ENCODE measurements around the gene PIK3R2.
A peak's percentile ranks its signal among the peaks of the same experiment; 100 is the strongest.
"Not testable (repeated sequence)": the region's sequence is repeated elsewhere in the genome, so short reads cannot be mapped to it uniquely, and the experiment has no call there.

Gene PIK3R2

GRCh38 chr19:18156268-18156667 lies 3.3 kb downstream of the PIK3R2 start:
- DNase-seq, result no peak

- DNase-seq, result no peak
These were observed 4.0 kb downstream of the PIK3R2 start for GRCh38 chr19:18156841-18157464.

- no peak for DNase-seq
These were observed 4.6 kb downstream of the PIK3R2 start for GRCh38 chr19:18157465-18158063.

GRCh38 chr19:18158467-18158866 lies 5.5 kb downstream of the PIK3R2 start:
- no peak for DNase-seq

- DNase-seq, result not testable (repeated sequence)
These were observed 6.2 kb downstream of the PIK3R2 start for GRCh38 chr19:18159059-18159616.

- no peak for DNase-seq
These were observed 6.8 kb downstream of the PIK3R2 start for GRCh38 chr19:18159810-18160209.

- DNase-seq, result no peak
These were observed 7.6 kb downstream of the PIK3R2 start for GRCh38 chr19:18160493-18160970.

GRCh38 chr19:18160971-18161635 lies 8.1 kb downstream of the PIK3R2 start:
- DNase-seq, result peak; percentile 76

- no peak for DNase-seq
These were observed 8.7 kb downstream of the PIK3R2 start for GRCh38 chr19:18161636-18162002.

GRCh38 chr19:18164072-18164471 lies 11.1 kb downstream of the PIK3R2 start:
- DNase-seq, result no peak

GRCh38 chr19:18165794-18166544 lies 13.0 kb downstream of the PIK3R2 start:
- DNase-seq, result no peak

GRCh38 chr19:18167011-18167410 lies 14.0 kb downstream of the PIK3R2 start:
- DNase-seq, result no peak

GRCh38 chr19:18167975-18168645 lies 15.1 kb downstream of the PIK3R2 start:
- DNase-seq, result peak; percentile 65

GRCh38 chr19:18168673-18169381 lies 15.9 kb downstream of the PIK3R2 start:
- DNase-seq, result no peak

- peak; percentile 72 for DNase-seq
These were observed 17.8 kb downstream of the PIK3R2 start for GRCh38 chr19:18170714-18171255.

GRCh38 chr19:18171605-18172327 lies 18.8 kb downstream of the PIK3R2 start:
- peak; percentile 40 for DNase-seq

GRCh38 chr19:18172331-18173053 lies 19.5 kb downstream of the PIK3R2 start:
- DNase-seq, result no peak

- DNase-seq, result peak; percentile 85
These were observed 20.1 kb downstream of the PIK3R2 start for GRCh38 chr19:18173054-18173571.

- DNase-seq, result peak; percentile 91
These were observed 20.8 kb downstream of the PIK3R2 start, which contains the start of gene IFI30 for GRCh38 chr19:18173572-18174288. TSS of gene IFI30 (plus strand) at chr19:18173813. CDS start at chr19:18173842, 29 bp downstream.

All from CD4-positive, alpha-beta T cell treated with Interferon gamma for 1 hour (primary cell).